GM12874 (cell line): Measurements from ENCODE around the gene EHMT2.

Experiments
- CTCF ChIP-seq: IDR thresholded peaks from 2 replicates; pipeline ENCODE4 v1.5.1; 2011; ENCODE audit warnings: low read depth, mild to moderate bottlenecking, control low read depth, low read length, moderate library complexity; ENCODE audit not compliant: insufficient read depth

Gene EHMT2

GRCh38 chr6:31870385-31870921 is 27.0 kb downstream of the EHMT2 start:
- TF ChIP-seq CTCF = 0 out of 2 replicates have a peak, but pooled peaks have one; percentile 13

DNA sequence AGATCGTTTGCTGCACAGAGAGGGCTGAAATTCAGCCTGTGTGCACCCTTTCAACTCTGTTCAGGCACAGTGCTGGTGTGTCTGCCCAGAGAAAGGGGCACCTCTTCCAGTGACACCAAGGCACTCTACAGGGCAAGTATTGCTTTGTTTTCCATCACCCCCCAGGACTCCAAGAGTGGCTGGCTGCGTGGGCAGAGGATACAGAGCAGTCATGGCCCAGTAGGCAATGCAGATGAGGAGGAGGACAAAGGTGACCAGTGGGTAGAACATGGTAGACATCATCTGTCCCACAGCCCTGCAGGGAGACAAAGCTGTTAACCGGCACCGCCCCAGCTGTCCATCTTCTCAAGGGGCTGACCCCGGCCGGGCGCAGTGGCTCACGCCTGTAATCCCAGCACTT is 28.2 kb downstream of the EHMT2 start:
- TF ChIP-seq CTCF = no peak

DNA sequence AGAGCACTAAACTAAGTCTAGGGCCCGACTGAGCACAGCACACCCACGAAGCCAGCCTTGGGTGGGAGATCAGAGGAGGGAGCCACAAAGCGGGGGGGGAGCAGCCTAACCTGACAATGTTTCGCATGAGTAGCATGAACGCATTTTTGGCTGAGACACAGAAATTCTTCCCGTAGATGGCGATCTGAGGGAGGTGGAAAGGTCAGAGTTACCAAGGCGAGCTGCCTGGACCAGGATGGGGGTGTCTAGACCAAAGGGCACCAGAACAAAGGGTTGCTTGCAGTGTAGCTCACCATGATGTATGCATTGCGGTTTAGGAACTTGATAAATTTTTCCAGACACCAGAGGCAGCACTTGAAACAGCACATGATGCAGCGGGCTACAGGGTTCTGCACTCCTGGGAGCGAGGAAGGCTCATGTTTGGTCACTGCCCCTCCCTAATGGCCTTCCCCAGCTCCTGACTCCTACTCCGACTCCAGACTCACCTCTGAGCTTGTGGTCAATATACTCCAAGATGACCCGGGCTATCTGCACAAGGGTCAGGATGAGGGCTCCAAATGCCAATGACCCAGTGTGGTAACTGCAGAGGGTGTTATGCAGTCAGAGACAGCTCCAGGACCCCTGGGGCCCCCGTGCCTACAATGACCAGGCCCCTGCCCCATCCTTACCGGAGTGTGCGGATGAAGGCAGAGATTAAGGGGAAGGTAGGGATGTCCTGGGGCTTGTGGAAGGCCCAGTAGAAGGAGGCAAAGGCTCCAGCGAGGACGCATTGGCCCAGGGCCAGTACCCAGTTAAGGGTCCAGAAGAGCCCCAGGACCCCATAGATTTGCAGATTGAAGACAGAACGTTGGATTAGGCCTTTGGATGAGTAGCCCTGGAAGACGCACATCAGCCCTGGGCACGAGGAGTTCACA is 32.0 kb downstream of the EHMT2 start:
- TF ChIP-seq CTCF = no peak

- no peak for TF ChIP-seq CTCF
Measured at GRCh38 chr6:31864818-31865204, 32.7 kb downstream of the EHMT2 start.

- TF ChIP-seq CTCF = no peak
Measured at GRCh38 chr6:31862344-31863235, 34.9 kb downstream of the EHMT2 start, which contains the start of gene NEU1. Gene NEU1 (minus strand): TSS chr6:31862821. CDS start chr6:31862776, 45 bp downstream.

- TF ChIP-seq CTCF = no peak
Measured at GRCh38 chr6:31861919-31862343, 35.6 kb downstream of the EHMT2 start.

GRCh38 chr6:31861150-31861549 is 36.3 kb downstream of the EHMT2 start:
- TF ChIP-seq CTCF = no peak
